Germinal center (tissue), 1 donor: ENCODE measurements around the gene TXLNG.
"Not testable (repeated sequence)": the region's sequence is repeated elsewhere in the genome, so short reads cannot be mapped to it uniquely, and the experiment has no call there.

Source experiments
- DNase-seq: peaks from one replicate; pipeline ENCODE4 v3.0.0; 2012; ENCODE audit warnings: mixed read lengths, low spot score

TXLNG gene

GRCh38 chrX:16839219-16839851, 53.1 kb downstream of the TXLNG start:
- DNase-seq = no peak

GRCh38 chrX:16839852-16840460, 53.7 kb downstream of the TXLNG start:
- no peak for DNase-seq

GRCh38 chrX:16842684-16843083, 56.4 kb downstream of the TXLNG start:
- no peak for DNase-seq

- no peak for DNase-seq
These were observed 57.1 kb downstream of the TXLNG start for GRCh38 chrX:16843208-16843909.

GRCh38 chrX:16845686-16846085, 59.4 kb downstream of the TXLNG start:
- DNase-seq = no peak

- DNase-seq = no peak
These were observed 62.3 kb downstream of the TXLNG start for GRCh38 chrX:16848541-16848940.

GRCh38 chrX:16851421-16851820, 65.2 kb downstream of the TXLNG start:
- DNase-seq = no peak

GRCh38 chrX:16851827-16852226, 65.6 kb downstream of the TXLNG start:
- DNase-seq = no peak

- no peak for DNase-seq
These were observed 66.4 kb downstream of the TXLNG start for GRCh38 chrX:16852617-16853179.

GRCh38 chrX:16853537-16853936, 67.3 kb downstream of the TXLNG start:
- no peak for DNase-seq

GRCh38 chrX:16855363-16856075, 69.3 kb downstream of the TXLNG start:
- no peak for DNase-seq

- not testable (repeated sequence) for DNase-seq
These were observed 69.8 kb downstream of the TXLNG start for GRCh38 chrX:16856076-16856404.

GRCh38 chrX:16856744-16857143, 70.5 kb downstream of the TXLNG start:
- DNase-seq = no peak

- no peak for DNase-seq
These were observed 76.6 kb downstream of the TXLNG start for GRCh38 chrX:16862829-16863228.

GRCh38 chrX:16867947-16868346, 81.7 kb downstream of the TXLNG start:
- no peak for DNase-seq

- no peak for DNase-seq
These were observed 82.7 kb downstream of the TXLNG start for GRCh38 chrX:16868920-16869319.

- peak; percentile 30 for DNase-seq
These were observed 83.3 kb downstream of the TXLNG start for GRCh38 chrX:16869393-16870094.

GRCh38 chrX:16870095-16870861, 84.0 kb downstream of the TXLNG start, which contains the start of gene RBBP7:
Gene RBBP7, minus strand, starts transcription at chrX:16870362. Its CDS starts 309 bp downstream, at chrX:16870053.
- peak; percentile 90 for DNase-seq

GRCh38 chrX:16870862-16871815, 84.9 kb downstream of the TXLNG start:
- peak; percentile 3 for DNase-seq

GRCh38 chrX:16873106-16873505, 86.8 kb downstream of the TXLNG start:
- peak; percentile 5 for DNase-seq
